PC-9 (cell line): ENCODE data around the gene TEP1. TPM values are rescaled to one million over a fixed set of nuclear protein-coding genes. Genes with fewer than 3 reads are reported as not detected.

Experiments used
- BruUV-seq: library from RNA; stranded (reverse); fragments of 400-500 nt; replicated peaks from 2 replicates; lab custom pipeline; 2021; lab: Mats Ljungman, UMichigan
- CTCF ChIA-PET: fragments of 300-600 bp; sonication (Branson Sonifier 250); formaldehyde crosslinking; loops from one replicate; lab custom pipeline; 2022; ENCODE audit warnings: antibody characterized with exemption; lab: Charles Lee
- POLR2A ChIA-PET: fragments of 300-600 bp; sonication (Branson Sonifier 250); formaldehyde crosslinking; loops from one replicate; lab custom pipeline; 2022; ENCODE audit warnings: antibody characterized with exemption; ENCODE audit not compliant: unreplicated experiment; lab: Charles Lee
- DNase-seq, 2 experiments: peaks; one replicate each; pipeline versions ENCODE4 v3.0.0 to v3.0.0-alpha.2; 2015 to 2022; ENCODE audit warnings: mixed read lengths in 1 of 2
- H2AFZ ChIP-seq: fragments of 200-600 bp; sonication (generic); 2 replicates; pipeline ENCODE4 v1.8.1; 2017; ENCODE audit warnings: antibody characterized with exemption
- H3F3A ChIP-seq: fragments of 200-600 bp; sonication (generic); 2 replicates; pipeline ENCODE4 v1.8.1; 2017; ENCODE audit warnings: antibody characterized with exemption, mild to moderate bottlenecking, low read depth; ENCODE audit not compliant: insufficient read depth
- H3K27ac ChIP-seq: fragments of 200-600 bp; sonication (generic); 2 replicates; pipeline ENCODE4 v1.6.1; 2016; ENCODE audit warnings: mixed run types
- H3K27me3 ChIP-seq: fragments of 200-600 bp; sonication (generic); 2 replicates; pipeline ENCODE4 v1.6.1; 2016; ENCODE audit warnings: low read depth, mixed run types; ENCODE audit not compliant: insufficient read depth
- H3K36me3 ChIP-seq: fragments of 200-600 bp; sonication (generic); 2 replicates; pipeline ENCODE4 v1.6.1; 2016; ENCODE audit warnings: low read depth, mixed run types
- H3K4me1 ChIP-seq: fragments of 200-600 bp; sonication (generic); replicated peaks from 2 replicates; pipeline ENCODE4 v1.6.1; 2016; ENCODE audit warnings: mixed run types; ENCODE audit not compliant: insufficient read depth
- H3K4me2 ChIP-seq: fragments of 200-600 bp; sonication (generic); 2 replicates; pipeline ENCODE4 v1.6.1; 2017; ENCODE audit warnings: mixed run types
- H3K4me3 ChIP-seq: fragments of 200-600 bp; sonication (generic); 2 replicates; pipeline ENCODE4 v1.6.1; 2016; ENCODE audit warnings: mixed run types
- H3K79me2 ChIP-seq: fragments of 200-600 bp; sonication (generic); 2 replicates; pipeline ENCODE4 v1.6.1; 2017; ENCODE audit warnings: low read depth, mixed run types
- H3K9me2 ChIP-seq: fragments of 200-600 bp; sonication (generic); 2 replicates; pipeline ENCODE4 v1.8.1; 2017; ENCODE audit warnings: mild to moderate bottlenecking; ENCODE audit not compliant: insufficient read depth
- H3K9me3 ChIP-seq: fragments of 200-600 bp; sonication (generic); 2 replicates; pipeline ENCODE4 v1.8.1; 2016; ENCODE audit warnings: low read depth; ENCODE audit not compliant: insufficient read depth
- H4K20me1 ChIP-seq: fragments of 200-600 bp; sonication (generic); 2 replicates; pipeline ENCODE4 v1.8.1; 2017; ENCODE audit not compliant: insufficient read depth
- EZH2 ChIP-seq: fragments of 200-600 bp; sonication (generic); IDR thresholded peaks from 2 replicates; pipeline ENCODE4 v1.8.0; 2017; ENCODE audit warnings: antibody characterized with exemption, low read depth
- intact Hi-C: fragments of 100-400 bp; cut with micrococcal nuclease; formaldehyde crosslinking; loops from one replicate; pipeline ENCODE4 v1.10.0; 2022; ENCODE audit not compliant: unreplicated experiment
- total RNA-seq: library from RNA; stranded (reverse); gene quantifications from 2 replicates; pipeline ENCODE4 v1.2.3, GENCODE V29; 2021
- TF ChIP-seq, protein P1 (sequence below): fragments of 200-600 bp; sonication (generic); conservative IDR thresholded peaks from 2 replicates; pipeline ENCODE4 v1.6.1; 2017; ENCODE audit warnings: mixed run types, antibody characterized with exemption, mild to moderate bottlenecking, moderate library complexity

Gene TEP1
- total RNA-seq, 1 experiment from 2014 or later = 20.4 TPM

DNA sequence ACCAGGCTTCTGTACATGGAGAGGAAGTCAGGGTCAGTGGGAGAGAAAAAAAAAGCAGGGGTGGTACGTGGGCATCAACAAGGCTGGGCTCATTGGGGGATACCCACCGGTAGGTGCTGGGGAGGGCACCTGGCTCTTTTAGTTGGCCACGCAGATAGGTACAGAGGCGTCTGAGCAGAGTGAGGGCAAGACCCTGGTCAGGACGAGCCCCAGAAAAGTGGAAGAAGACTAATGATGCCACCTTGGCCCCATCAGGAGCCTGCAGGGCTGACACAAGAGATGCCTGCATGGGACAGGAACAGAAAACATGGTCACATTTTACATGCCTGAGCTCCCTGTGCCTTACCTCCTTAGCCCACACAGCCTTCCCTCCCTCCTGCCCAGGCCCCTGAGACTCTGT lies 29.7 kb downstream of the TEP1 start:
- no peak overlapping the region for H3K4me2 ChIP-seq
- ChIA-PET CTCF (no interaction called here), POLR2A (no interaction called here)
- no peaks in the 10 kb centered on the region for H3K27me3 ChIP-seq
- H4K20me1 ChIP-seq = no peaks in the 10 kb centered on the region
- no peak overlapping the region for H3K4me3 ChIP-seq
- BruUV-seq = no TSS peak
- no peaks in the 10 kb centered on the region for H3K9me2 ChIP-seq
- H3K4me1 ChIP-seq = no peaks in the 10 kb centered on the region
- H3K36me3 ChIP-seq = no peaks in the 10 kb centered on the region
- intact Hi-C loops = no loop called here
- H2AFZ ChIP-seq = no peak overlapping the region
- no peaks in the 10 kb centered on the region for H3K9me3 ChIP-seq
- no peaks in the 10 kb centered on the region for H3F3A ChIP-seq
- no peaks in the 10 kb centered on the region for H3K79me2 ChIP-seq
- no peak for DNase-seq
- no peak overlapping the region for H3K27ac ChIP-seq
- TF ChIP-seq, protein P1, sequence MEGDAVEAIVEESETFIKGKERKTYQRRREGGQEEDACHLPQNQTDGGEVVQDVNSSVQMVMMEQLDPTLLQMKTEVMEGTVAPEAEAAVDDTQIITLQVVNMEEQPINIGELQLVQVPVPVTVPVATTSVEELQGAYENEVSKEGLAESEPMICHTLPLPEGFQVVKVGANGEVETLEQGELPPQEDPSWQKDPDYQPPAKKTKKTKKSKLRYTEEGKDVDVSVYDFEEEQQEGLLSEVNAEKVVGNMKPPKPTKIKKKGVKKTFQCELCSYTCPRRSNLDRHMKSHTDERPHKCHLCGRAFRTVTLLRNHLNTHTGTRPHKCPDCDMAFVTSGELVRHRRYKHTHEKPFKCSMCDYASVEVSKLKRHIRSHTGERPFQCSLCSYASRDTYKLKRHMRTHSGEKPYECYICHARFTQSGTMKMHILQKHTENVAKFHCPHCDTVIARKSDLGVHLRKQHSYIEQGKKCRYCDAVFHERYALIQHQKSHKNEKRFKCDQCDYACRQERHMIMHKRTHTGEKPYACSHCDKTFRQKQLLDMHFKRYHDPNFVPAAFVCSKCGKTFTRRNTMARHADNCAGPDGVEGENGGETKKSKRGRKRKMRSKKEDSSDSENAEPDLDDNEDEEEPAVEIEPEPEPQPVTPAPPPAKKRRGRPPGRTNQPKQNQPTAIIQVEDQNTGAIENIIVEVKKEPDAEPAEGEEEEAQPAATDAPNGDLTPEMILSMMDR = no peak
- no peak for TF ChIP-seq EZH2

DNA sequence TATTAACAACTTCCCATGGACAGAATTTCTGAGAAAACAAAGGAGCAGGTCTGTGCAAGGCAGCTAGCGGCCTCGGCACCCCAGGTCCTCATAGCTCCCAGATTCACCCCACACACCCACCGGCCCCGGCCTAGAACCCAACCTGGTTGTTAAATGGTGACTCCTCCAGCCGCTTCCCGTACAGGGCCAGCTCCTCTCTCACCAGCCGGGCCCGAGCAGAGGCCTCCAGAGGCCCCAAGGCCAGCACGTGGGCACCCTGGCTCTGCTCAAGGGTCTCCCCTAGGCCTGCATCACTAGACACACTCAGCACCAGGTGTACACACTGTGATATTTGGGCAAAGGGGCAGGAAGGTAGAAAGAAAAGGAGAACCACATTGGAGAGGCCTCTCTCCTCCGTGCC lies 30.3 kb downstream of the TEP1 start:
- Histone ChIP-seq H3K27ac (no peak overlapping the region), H3K9me3 (no peaks in the 10 kb centered on the region), H4K20me1 (no peaks in the 10 kb centered on the region), H3K4me3 (no peak overlapping the region), H3K27me3 (no peaks in the 10 kb centered on the region), H3F3A (no peaks in the 10 kb centered on the region), H3K4me1 (no peaks in the 10 kb centered on the region), H3K9me2 (no peaks in the 10 kb centered on the region), H3K79me2 (no peaks in the 10 kb centered on the region), H3K36me3 (no peaks in the 10 kb centered on the region), H2AFZ (no peak overlapping the region), H3K4me2 (no peak overlapping the region)
- TF ChIP-seq EZH2 = no peak
- TF ChIP-seq, protein P1 = no peak
- POLR2A ChIA-PET = no interaction called here
- no peak for DNase-seq
- CTCF ChIA-PET = no interaction called here
- intact Hi-C loops = no loop called here
- BruUV-seq = no TSS peak

DNA sequence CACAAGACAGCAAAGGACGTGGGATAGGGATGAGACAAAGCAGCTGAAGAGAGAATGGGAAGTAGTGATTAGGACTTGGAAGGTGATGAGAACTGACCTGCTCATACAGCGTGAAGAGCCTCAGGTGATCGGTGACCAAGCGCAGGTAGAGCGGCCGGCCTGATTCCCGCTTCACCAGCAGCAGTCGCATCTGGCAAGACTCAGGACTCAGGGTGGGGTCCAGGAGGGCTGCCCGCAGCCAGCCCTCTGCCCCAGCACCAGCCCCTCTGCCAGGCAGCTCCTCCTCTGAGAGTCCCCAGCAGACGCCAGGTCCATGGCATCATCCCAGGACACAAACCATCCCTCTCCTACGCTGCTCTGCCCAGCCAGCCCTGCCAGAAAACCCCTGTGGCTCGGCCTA lies 30.8 kb downstream of the TEP1 start:
- intact Hi-C loops = no loop called here
- no peak overlapping the region for H3K4me3 ChIP-seq
- no peaks in the 10 kb centered on the region for H3K9me3 ChIP-seq
- H3K27me3 ChIP-seq = no peaks in the 10 kb centered on the region
- H3K4me2 ChIP-seq = no peak overlapping the region
- no peak overlapping the region for H3K27ac ChIP-seq
- no peak for DNase-seq
- H4K20me1 ChIP-seq = no peaks in the 10 kb centered on the region
- CTCF ChIA-PET = no interaction called here
- H3K4me1 ChIP-seq = no peaks in the 10 kb centered on the region
- TF ChIP-seq, protein P1 = no peak
- TF ChIP-seq EZH2 = no peak
- BruUV-seq = no TSS peak
- H2AFZ ChIP-seq = no peak overlapping the region
- no peaks in the 10 kb centered on the region for H3F3A ChIP-seq
- POLR2A ChIA-PET = no interaction called here
- no peaks in the 10 kb centered on the region for H3K36me3 ChIP-seq
- no peaks in the 10 kb centered on the region for H3K9me2 ChIP-seq
- H3K79me2 ChIP-seq = no peaks in the 10 kb centered on the region
